GM08714 (cell line): ENCODE measurements around the gene ROPN1.

Experiments used
- H3K4me3 ChIP-seq: fragments of 200-500 bp; sonication (Bioruptor generic); 2 replicates; pipeline ENCODE4 v1.5.1; 2014; ENCODE audit warnings: mild to moderate bottlenecking, low read length, inconsistent platforms
- ZNF274 ChIP-seq: IDR thresholded peaks from 2 replicates; pipeline ENCODE4 v1.6.1; 2012; ENCODE audit warnings: mild to moderate bottlenecking, low read depth, low read length

Gene ROPN1

GRCh38 chr3:123936400-123936799 lies 55.5 kb downstream of the ROPN1 start:
- no peak for TF ChIP-seq ZNF274

DNA sequence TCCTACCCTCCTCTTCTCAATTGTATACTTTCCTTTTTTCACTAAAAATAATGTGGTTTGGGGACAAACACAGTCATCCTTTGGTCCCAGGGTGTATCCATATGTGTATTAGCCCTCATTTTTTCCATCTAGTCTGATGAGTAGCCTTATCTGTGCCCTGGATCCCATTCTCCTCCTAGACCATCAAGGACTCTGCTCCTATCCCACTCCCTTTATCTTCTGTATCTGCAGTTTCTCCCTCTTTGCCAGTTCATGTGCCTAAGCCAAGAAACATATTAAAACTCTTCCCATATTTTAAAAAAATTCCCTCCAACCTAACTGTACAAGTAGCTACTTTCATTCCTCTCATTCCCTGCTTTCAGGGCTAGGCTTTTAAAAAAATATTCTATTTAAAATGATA lies 56.1 kb downstream of the ROPN1 start:
- no peak for TF ChIP-seq ZNF274
- no peak overlapping the region for H3K4me3 ChIP-seq

More at GRCh38 chr3:123936400-123936799, 55.5 kb downstream of the ROPN1 start:
- H3K4me3 ChIP-seq: no peak overlapping the region

GRCh38 chr3:123934250-123934649 lies 57.7 kb downstream of the ROPN1 start:
- no peak for TF ChIP-seq ZNF274
- no peak overlapping the region for H3K4me3 ChIP-seq

DNA sequence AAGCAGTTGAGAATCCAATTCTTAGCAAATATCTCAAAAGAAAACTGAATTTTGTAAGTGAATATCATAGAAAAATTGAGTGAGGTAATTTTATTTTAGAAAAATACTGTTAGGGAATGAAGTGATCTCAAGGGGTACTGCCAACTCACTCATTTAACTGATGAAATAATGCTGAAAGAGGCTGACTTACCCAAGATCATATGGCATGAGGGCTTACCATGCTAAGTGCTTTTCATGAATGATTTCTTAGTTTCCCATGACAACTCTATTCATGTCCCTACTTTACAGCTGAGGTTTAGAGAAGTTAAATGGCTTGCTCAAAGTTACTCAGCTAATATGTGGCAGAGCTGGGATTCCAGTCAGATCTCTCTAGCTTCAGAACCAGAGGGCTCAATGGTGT lies 61.5 kb downstream of the ROPN1 start:
- no peak overlapping the region for H3K4me3 ChIP-seq

GRCh38 chr3:123929325-123929724 lies 62.6 kb downstream of the ROPN1 start:
- no peak overlapping the region for H3K4me3 ChIP-seq
- TF ChIP-seq ZNF274: no peak

More for the DNA sequence above, 61.5 kb downstream of the ROPN1 start:
- no peak for TF ChIP-seq ZNF274

DNA sequence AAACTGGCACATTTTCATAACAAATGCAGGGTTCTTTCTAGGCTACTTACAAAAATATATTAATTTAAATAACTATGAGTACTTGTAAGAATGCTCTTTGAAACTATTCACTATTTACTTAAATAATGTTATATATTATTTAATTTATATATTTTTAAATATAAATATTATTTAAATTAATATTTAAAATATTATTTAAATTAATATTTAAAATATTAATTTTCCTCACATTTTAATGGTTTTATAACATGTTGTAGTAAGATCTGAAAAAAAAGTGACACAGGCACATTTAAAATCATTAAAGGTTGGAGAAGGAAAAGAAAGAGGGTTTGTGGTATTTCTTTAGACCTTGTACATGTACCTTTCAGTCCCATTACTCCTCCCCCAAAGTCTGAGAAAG lies 65.5 kb downstream of the ROPN1 start:
- H3K4me3 ChIP-seq: no peak overlapping the region
- TF ChIP-seq ZNF274: no peak

GRCh38 chr3:123920868-123921267 lies 71.1 kb downstream of the ROPN1 start:
- no peak overlapping the region for H3K4me3 ChIP-seq
- no peak for TF ChIP-seq ZNF274

- no peak overlapping the region for H3K4me3 ChIP-seq
- no peak for TF ChIP-seq ZNF274
These were observed 71.5 kb downstream of the ROPN1 start for GRCh38 chr3:123920383-123920782.

GRCh38 chr3:123919353-123919752 lies 72.6 kb downstream of the ROPN1 start:
- no peak for TF ChIP-seq ZNF274
- H3K4me3 ChIP-seq: no peak overlapping the region
